Liver (tissue), 3 donors: ENCODE data around the gene ASB2.

ENCODE experiments used
- CTCF ChIP-seq: fragments of 150-350 bp; IDR thresholded peaks from 2 replicates; pipeline ENCODE4 v1.5.1; 2017; ENCODE audit warnings: improper control_type of control experiment, low read depth, low read length; ENCODE audit not compliant: missing input control
- EGR1 ChIP-seq, 2 donors: IDR thresholded peaks; 2 replicates each; pipeline ENCODE4 v1.6.1; 2016 to 2018; ENCODE audit warnings: antibody characterized with exemption in 2 of 2, low read depth in 2 of 2
- FOXA1 ChIP-seq: IDR thresholded peaks from 2 replicates; pipeline ENCODE4 v1.6.1; 2016; ENCODE audit warnings: antibody characterized with exemption
- GABPA ChIP-seq, 2 donors: IDR thresholded peaks in 1 of 2; conservative IDR thresholded peaks in 1 of 2; 2 replicates each; pipeline ENCODE4 v1.6.1; 2016; ENCODE audit warnings: antibody characterized with exemption in 2 of 2, mild to moderate bottlenecking in 1 of 2, moderate library complexity in 1 of 2
- HNF4A ChIP-seq, 2 donors: conservative IDR thresholded peaks; 2 replicates each; pipeline ENCODE4 v1.6.1; 2016; ENCODE audit warnings: antibody characterized with exemption in 2 of 2, mild to moderate bottlenecking in 2 of 2
- REST ChIP-seq: IDR thresholded peaks from 2 replicates; pipeline ENCODE4 v1.6.1; 2016; ENCODE audit warnings: antibody characterized with exemption, mild to moderate bottlenecking
- RXRA ChIP-seq, 2 donors: IDR thresholded peaks; 2 replicates each; pipeline ENCODE4 v1.6.1; 2017 to 2018; ENCODE audit warnings: antibody characterized with exemption in 2 of 2, mild to moderate bottlenecking in 1 of 2
- YY1 ChIP-seq: IDR thresholded peaks from 2 replicates; pipeline ENCODE4 v1.6.1; 2016; ENCODE audit warnings: antibody characterized with exemption, mild to moderate bottlenecking
- ZBTB33 ChIP-seq: IDR thresholded peaks from 2 replicates; pipeline ENCODE4 v1.6.1; 2016; ENCODE audit warnings: antibody characterized with exemption
- TF ChIP-seq, protein P1 (sequence below): IDR thresholded peaks from 2 replicates; pipeline ENCODE4 v1.6.1; 2016; ENCODE audit warnings: antibody characterized with exemption
- donor health status: healthy.
- donor health status: healthy.

DNA sequence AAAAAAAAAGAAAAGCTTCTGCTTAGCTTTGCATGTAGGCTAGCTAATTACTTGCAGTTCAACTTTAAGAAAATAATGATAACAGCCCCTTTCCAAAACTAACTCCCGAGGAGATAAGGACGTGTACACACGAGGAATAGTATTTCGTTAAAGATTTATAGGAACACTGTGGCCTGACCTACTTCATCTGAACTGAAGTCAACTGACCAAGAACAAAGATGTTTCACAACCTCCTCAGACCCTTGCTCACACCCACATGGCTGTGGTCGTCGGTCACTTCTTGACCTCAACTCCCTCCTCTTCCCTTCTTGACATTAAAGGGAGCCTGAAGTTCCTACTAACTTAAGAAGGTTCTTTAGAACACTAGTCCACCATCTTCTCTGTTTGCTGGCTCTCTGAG is 74.6 kb downstream of the ASB2 start:
- TF ChIP-seq CTCF (no peak), ZBTB33 (no peak), REST (no peak), RXRA (IDR thresholded peaks at IDR 0.05) (no peak), EGR1 (IDR thresholded peaks at IDR 0.05; ENCODE audit: low read depth in 2 of 2) (no peak), HNF4A (conservative IDR thresholded peaks at IDR 0.05) (no peak), FOXA1 (no peak), GABPA (IDR thresholded peaks at IDR 0.05 in 1 of 2, conservative IDR thresholded peaks at IDR 0.05 in 1 of 2) (no peak), YY1 (no peak)
- TF ChIP-seq, protein P1, sequence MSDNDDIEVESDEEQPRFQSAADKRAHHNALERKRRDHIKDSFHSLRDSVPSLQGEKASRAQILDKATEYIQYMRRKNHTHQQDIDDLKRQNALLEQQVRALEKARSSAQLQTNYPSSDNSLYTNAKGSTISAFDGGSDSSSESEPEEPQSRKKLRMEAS, result no peak
